WTC11 (cell line): ENCODE data around the gene VWA5B1. TPM values are rescaled to one million over a fixed set of nuclear protein-coding genes. Genes with fewer than 3 reads are reported as not detected.

Experiments
- ATAC-seq: fragments of 200-7000 bp; cut with Tn5 transposase; 2 replicates; pipeline ENCODE4 v1.10.0; 2021; ENCODE audit warnings: mild to moderate bottlenecking, moderate library complexity
- CTCF ChIA-PET: fragments of 300-600 bp; sonication (Branson Sonifier 250); formaldehyde crosslinking; loops from one replicate; lab custom pipeline; 2021; ENCODE audit warnings: antibody characterized with exemption; lab: Charles Lee
- POLR2A ChIA-PET: fragments of 350-600 bp; sonication (Branson Sonifier 250); formaldehyde crosslinking; loops from one replicate; lab custom pipeline; 2021; ENCODE audit warnings: antibody characterized with exemption; lab: Charles Lee
- DNase-seq: peaks from one replicate; pipeline ENCODE4 v3.0.0; 2021; ENCODE audit warnings: low spot score
- H3K27ac Mint-ChIP-seq: 2 replicates; pipeline ENCODE4 v1.8.0; 2021; ENCODE audit warnings: mixed read lengths
- H3K27me3 Mint-ChIP-seq: 2 replicates; pipeline ENCODE4 v1.8.0; 2021; ENCODE audit warnings: low read depth, mild to moderate bottlenecking, moderate library complexity, mixed read lengths
- H3K36me3 Mint-ChIP-seq: 2 replicates; pipeline ENCODE4 v1.8.0; 2021; ENCODE audit warnings: mixed read lengths
- H3K4me1 Mint-ChIP-seq: 2 replicates; pipeline ENCODE4 v1.8.0; 2022; ENCODE audit warnings: mixed read lengths
- H3K4me3 Mint-ChIP-seq: 2 replicates; pipeline ENCODE4 v1.8.0; 2021; ENCODE audit warnings: mild to moderate bottlenecking, moderate library complexity, mixed read lengths
- H3K9me3 Mint-ChIP-seq: 2 replicates; pipeline ENCODE4 v1.8.0; 2021; ENCODE audit warnings: mixed read lengths
- ATF6 ChIP-seq: sonication (generic); formaldehyde crosslinking; IDR thresholded peaks from 2 replicates; pipeline ENCODE4 v1.8.1; 2023; ENCODE audit warnings: mild to moderate bottlenecking, missing genetic modification reagents
- ELF4 ChIP-seq: sonication (generic); formaldehyde crosslinking; IDR thresholded peaks from 2 replicates; pipeline ENCODE4 v1.8.1; 2022; ENCODE audit warnings: low read depth, mild to moderate bottlenecking, moderate library complexity, missing genetic modification reagents
- FOXK1 ChIP-seq: sonication (generic); formaldehyde crosslinking; IDR thresholded peaks from 2 replicates; pipeline ENCODE4 v1.8.0; 2022; ENCODE audit warnings: mild to moderate bottlenecking, moderate library complexity, missing genetic modification reagents
- FOXP1 ChIP-seq: sonication (generic); formaldehyde crosslinking; IDR thresholded peaks from 2 replicates; pipeline ENCODE4 v1.8.0; 2022; ENCODE audit warnings: missing genetic modification reagents, mild to moderate bottlenecking, moderate library complexity, borderline replicate concordance
- GTF2I ChIP-seq: fragments of 250-450 bp; sonication (Bioruptor Pico); conservative IDR thresholded peaks from 2 replicates; pipeline ENCODE4 v1.4.0; 2021; ENCODE audit warnings: mild to moderate bottlenecking
- IRF1 ChIP-seq: sonication (generic); formaldehyde crosslinking; IDR thresholded peaks from 2 replicates; pipeline ENCODE4 v1.8.0; 2023; ENCODE audit warnings: missing genetic modification reagents
- MXD4 ChIP-seq: fragments of 250-450 bp; sonication (Bioruptor Pico); IDR thresholded peaks from 2 replicates; pipeline ENCODE4 v1.8.0; 2021; ENCODE audit warnings: mild to moderate bottlenecking, moderate library complexity, borderline replicate concordance
- NFATC4 ChIP-seq: fragments of 250-450 bp; sonication (Bioruptor Pico); IDR thresholded peaks from 2 replicates; pipeline ENCODE4 v1.9.0; 2021; ENCODE audit warnings: mild to moderate bottlenecking
- OVOL2 ChIP-seq: fragments of 250-450 bp; sonication (Bioruptor Pico); IDR thresholded peaks from 2 replicates; pipeline ENCODE4 v1.9.0; 2021; ENCODE audit warnings: mild to moderate bottlenecking, borderline replicate concordance
- RELA ChIP-seq: sonication (generic); formaldehyde crosslinking; IDR thresholded peaks from 2 replicates; pipeline ENCODE4 v1.8.1; 2022; ENCODE audit warnings: missing genetic modification reagents, mild to moderate bottlenecking, borderline replicate concordance
- SOX15 ChIP-seq: fragments of 250-450 bp; sonication (Bioruptor Pico); IDR thresholded peaks from 2 replicates; pipeline ENCODE4 v1.9.0; 2021; ENCODE audit warnings: mild to moderate bottlenecking
- STAT6 ChIP-seq: sonication (generic); formaldehyde crosslinking; conservative IDR thresholded peaks from 2 replicates; pipeline ENCODE4 v1.8.1; 2023; ENCODE audit warnings: mild to moderate bottlenecking, low read depth, missing genetic modification reagents, moderate library complexity
- USF2 ChIP-seq: sonication (generic); formaldehyde crosslinking; IDR thresholded peaks from 2 replicates; pipeline ENCODE4 v1.8.1; 2023; ENCODE audit warnings: mild to moderate bottlenecking, missing genetic modification reagents, moderate library complexity
- ZNF138 ChIP-seq: sonication (generic); formaldehyde crosslinking; conservative IDR thresholded peaks from 2 replicates; pipeline ENCODE4 v1.8.1; 2022; ENCODE audit warnings: mild to moderate bottlenecking, moderate library complexity, missing genetic modification reagents
- ZNF423 ChIP-seq: fragments of 250-450 bp; sonication (Bioruptor Pico); IDR thresholded peaks from 2 replicates; pipeline ENCODE4 v2.1.2; 2022; ENCODE audit warnings: mild to moderate bottlenecking, moderate library complexity
- ZSCAN18 ChIP-seq: fragments of 250-450 bp; sonication (Bioruptor Pico); IDR thresholded peaks from 2 replicates; pipeline ENCODE4 v2.1.2; 2022; ENCODE audit warnings: mild to moderate bottlenecking, moderate library complexity
- total RNA-seq: library from RNA; stranded (reverse); gene quantifications from 3 replicates; pipeline ENCODE4 v1.2.3, GENCODE V29; 2021

The VWA5B1 gene
- total RNA-seq, 1 experiment from 2014 or later: 1.5 TPM

- H3K9me3 Mint-ChIP-seq: no peaks in the 10 kb centered on the region
- H3K4me3 Mint-ChIP-seq: no peak overlapping the region
- ATAC-seq: no peak
- DNase-seq: no peak
- 0 out of 2 replicates have a peak, but pooled peaks cover 6% of the 10 kb centered on the region for H3K4me1 Mint-ChIP-seq
- no peaks in the 10 kb centered on the region for H3K36me3 Mint-ChIP-seq
- peaks cover 77% of the 10 kb centered on the region for H3K27me3 Mint-ChIP-seq
- H3K27ac Mint-ChIP-seq: no peak overlapping the region
- TF ChIP-seq FOXP1 (CRISPR knock-in tag) (no peak), ZSCAN18 (CRISPR knock-in tag) (no peak), IRF1 (CRISPR knock-in tag) (no peak), STAT6 (CRISPR knock-in tag) (no peak), GTF2I (CRISPR knock-in tag) (no peak), FOXK1 (CRISPR knock-in tag) (no peak), NFATC4 (CRISPR knock-in tag) (no peak)
- ChIA-PET CTCF (interaction anchor here (0.8 to 1.6 kb wide), 2 partner anchors 12 to 57 kb away, joined by 3 to 5 read pairs; no protein-coding TSS in a partner anchor), POLR2A (no interaction called here)
Measured at GRCh38 chr1:20373764-20374163, 83.1 kb downstream of the VWA5B1 start.

GRCh38 chr1:20375563-20375962 lies 84.9 kb downstream of the VWA5B1 start:
- H3K4me3 Mint-ChIP-seq: no peak overlapping the region
- 0 out of 2 replicates have a peak, but pooled peaks cover 6% of the 10 kb centered on the region for H3K4me1 Mint-ChIP-seq
- peaks cover 73% of the 10 kb centered on the region for H3K27me3 Mint-ChIP-seq
- DNase-seq (no peak), ATAC-seq (no peak)
- no peaks in the 10 kb centered on the region for H3K36me3 Mint-ChIP-seq
- POLR2A ChIA-PET: no interaction called here
- H3K27ac Mint-ChIP-seq: no peak overlapping the region
- H3K9me3 Mint-ChIP-seq: no peaks in the 10 kb centered on the region
- TF ChIP-seq ZNF423 (CRISPR knock-in tag): no peak
- no peak for TF ChIP-seq FOXK1 (CRISPR knock-in tag)
- no peak for TF ChIP-seq SOX15 (CRISPR knock-in tag)
- TF ChIP-seq USF2 (CRISPR knock-in tag): no peak
- no peak for TF ChIP-seq OVOL2 (CRISPR knock-in tag)
- TF ChIP-seq ELF4 (CRISPR knock-in tag): no peak
- TF ChIP-seq RELA (CRISPR knock-in tag): no peak
- TF ChIP-seq ATF6 (CRISPR knock-in tag): no peak
- no peak for TF ChIP-seq MXD4
- TF ChIP-seq ZNF138: no peak
- CTCF ChIA-PET: interaction anchor here (0.7 to 2.8 kb wide), 3 partner anchors 10 to 119 kb away, joined by 3 to 13 read pairs (median 4); no protein-coding TSS in a partner anchor
